PC-9 (cell line): ENCODE measurements around the gene CACNB4.

Experiments
- EZH2 ChIP-seq: fragments of 200-600 bp; sonication (generic); IDR thresholded peaks from 2 replicates; pipeline ENCODE4 v1.8.0; 2017; ENCODE audit warnings: antibody characterized with exemption, low read depth
- TF ChIP-seq, protein P1 (sequence below): fragments of 200-600 bp; sonication (generic); conservative IDR thresholded peaks from 2 replicates; pipeline ENCODE4 v1.6.1; 2017; ENCODE audit warnings: mixed run types, antibody characterized with exemption, mild to moderate bottlenecking, moderate library complexity

DNA sequence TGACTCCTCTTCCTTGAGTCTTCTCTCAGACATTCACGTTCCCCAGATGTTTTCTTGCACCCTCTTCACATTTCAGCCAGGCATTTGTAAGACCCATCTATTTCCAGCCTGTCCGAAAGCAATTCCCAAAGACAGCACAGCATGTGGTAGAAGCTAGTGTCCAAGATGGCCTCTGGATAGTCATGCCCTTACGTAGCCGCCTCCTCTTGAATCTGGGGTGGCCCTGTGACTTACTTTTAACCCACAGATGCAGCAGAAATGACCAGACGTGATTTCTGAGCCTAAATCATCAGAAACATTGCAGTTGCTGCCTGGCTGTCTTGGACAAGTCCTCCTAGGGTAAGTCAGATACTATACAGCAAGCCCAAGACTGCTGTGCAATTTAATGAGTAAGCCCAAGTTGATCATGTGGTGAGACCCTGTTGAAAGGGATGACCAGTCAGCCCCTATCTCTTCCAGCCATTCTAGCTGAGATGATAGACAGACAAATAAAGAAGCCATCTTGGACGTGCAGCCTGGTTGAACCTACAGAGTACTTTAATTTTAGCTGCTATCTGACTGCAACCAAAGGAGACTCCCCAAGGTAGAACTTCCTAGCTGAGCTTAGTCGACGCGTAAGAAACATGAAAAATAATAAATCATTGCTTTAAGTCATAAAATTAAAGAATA is 282.9 kb downstream of the CACNB4 start:
- TF ChIP-seq, protein P1, sequence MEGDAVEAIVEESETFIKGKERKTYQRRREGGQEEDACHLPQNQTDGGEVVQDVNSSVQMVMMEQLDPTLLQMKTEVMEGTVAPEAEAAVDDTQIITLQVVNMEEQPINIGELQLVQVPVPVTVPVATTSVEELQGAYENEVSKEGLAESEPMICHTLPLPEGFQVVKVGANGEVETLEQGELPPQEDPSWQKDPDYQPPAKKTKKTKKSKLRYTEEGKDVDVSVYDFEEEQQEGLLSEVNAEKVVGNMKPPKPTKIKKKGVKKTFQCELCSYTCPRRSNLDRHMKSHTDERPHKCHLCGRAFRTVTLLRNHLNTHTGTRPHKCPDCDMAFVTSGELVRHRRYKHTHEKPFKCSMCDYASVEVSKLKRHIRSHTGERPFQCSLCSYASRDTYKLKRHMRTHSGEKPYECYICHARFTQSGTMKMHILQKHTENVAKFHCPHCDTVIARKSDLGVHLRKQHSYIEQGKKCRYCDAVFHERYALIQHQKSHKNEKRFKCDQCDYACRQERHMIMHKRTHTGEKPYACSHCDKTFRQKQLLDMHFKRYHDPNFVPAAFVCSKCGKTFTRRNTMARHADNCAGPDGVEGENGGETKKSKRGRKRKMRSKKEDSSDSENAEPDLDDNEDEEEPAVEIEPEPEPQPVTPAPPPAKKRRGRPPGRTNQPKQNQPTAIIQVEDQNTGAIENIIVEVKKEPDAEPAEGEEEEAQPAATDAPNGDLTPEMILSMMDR, result no peak
- no peak for TF ChIP-seq EZH2
